ENCODE data around the gene TTYH1. TPM values are rescaled to one million over a fixed set of nuclear protein-coding genes. Genes with fewer than 3 reads are reported as not detected.

Gene TTYH1
- total RNA-seq, 3 donors from 2014 or later, result 0.55 to 8.7 (median 1.3) TPM

GRCh38 chr19:54391589-54392061 is 23.6 kb upstream of the TTYH1 start:
- DNase-seq (no peak), ATAC-seq (peak; percentile 40)
- TF ChIP-seq CTCF (IDR thresholded peaks at IDR 0.05), result no peak
- H3K36me3 ChIP-seq (ENCODE audit: low read depth), result no peaks in the 10 kb centered on the region
- H3K4me3 ChIP-seq, result no peak overlapping the region
- no peaks in the 10 kb centered on the region for H3K4me1 ChIP-seq (ENCODE audit: low read depth)
- H3K9me3 ChIP-seq, result no peaks in the 10 kb centered on the region
- intact Hi-C loops (cut with DNase I, micrococcal nuclease), result loop anchor here in 1 of 2 donors (10.0 kb wide), 1 partner anchor 57 kb away; the partner anchor contains the start of gene LILRA4

- H3K4me1 ChIP-seq (ENCODE audit: low read depth), result no peaks in the 10 kb centered on the region
- H3K36me3 ChIP-seq (ENCODE audit: low read depth), result no peaks in the 10 kb centered on the region
- no peak for TF ChIP-seq CTCF (IDR thresholded peaks at IDR 0.05)
- intact Hi-C loops (cut with DNase I, micrococcal nuclease), result loop anchor here in 1 of 2 donors (10.0 kb wide), 1 partner anchor 57 kb away; the partner anchor contains the start of gene LILRA4
- H3K9me3 ChIP-seq, result no peaks in the 10 kb centered on the region
- no peak for DNase-seq
- no peak overlapping the region for H3K4me3 ChIP-seq
- ATAC-seq, result no peak
Measured at GRCh38 chr19:54392105-54392504, 23.2 kb upstream of the TTYH1 start.

- TF ChIP-seq CTCF (IDR thresholded peaks at IDR 0.05), result no peak
- ATAC-seq (no peak), DNase-seq (no peak)
- Histone ChIP-seq H3K4me1 (ENCODE audit: low read depth) (no peaks in the 10 kb centered on the region), H3K9me3 (no peaks in the 10 kb centered on the region), H3K36me3 (ENCODE audit: low read depth) (no peaks in the 10 kb centered on the region), H3K4me3 (no peak overlapping the region)
- intact Hi-C loops (cut with DNase I, micrococcal nuclease), result loop anchor here in 1 of 2 donors (10.0 kb wide), 1 partner anchor 59 kb away; the partner anchor contains the start of gene LILRA4
Measured at GRCh38 chr19:54393381-54393780, 21.9 kb upstream of the TTYH1 start.

- H3K9me3 ChIP-seq, result no peaks in the 10 kb centered on the region
- DNase-seq, result no peak
- intact Hi-C loops (cut with DNase I, micrococcal nuclease), result loop anchor here in 1 of 2 donors (10.0 kb wide), 1 partner anchor 61 kb away; the partner anchor contains the start of gene LILRA4
Measured at GRCh38 chr19:54395685-54396084, 19.6 kb upstream of the TTYH1 start.

GRCh38 chr19:54399189-54399588 is 16.1 kb upstream of the TTYH1 start:
- ATAC-seq, result peak; percentile 47

More at GRCh38 chr19:54395685-54396084, 19.6 kb upstream of the TTYH1 start:
- Histone ChIP-seq H3K4me3 (no peak overlapping the region), H3K36me3 (ENCODE audit: low read depth) (no peaks in the 10 kb centered on the region), H3K4me1 (ENCODE audit: low read depth) (no peaks in the 10 kb centered on the region)
- TF ChIP-seq CTCF (IDR thresholded peaks at IDR 0.05), result no peak
- no peak for ATAC-seq

More at GRCh38 chr19:54399189-54399588, 16.1 kb upstream of the TTYH1 start:
- no peaks in the 10 kb centered on the region for H3K9me3 ChIP-seq
- no peak for DNase-seq
- no peak overlapping the region for H3K4me3 ChIP-seq
- no peaks in the 10 kb centered on the region for H3K4me1 ChIP-seq (ENCODE audit: low read depth)
- no peaks in the 10 kb centered on the region for H3K36me3 ChIP-seq (ENCODE audit: low read depth)
- TF ChIP-seq CTCF (IDR thresholded peaks at IDR 0.05), result no peak
- intact Hi-C loops (cut with DNase I, micrococcal nuclease), result loop anchor here in 1 of 2 donors (10.0 kb wide), 1 partner anchor 64 kb away; the partner anchor contains the start of gene LILRA4
